ENCODE measurements around the gene BUD31.
"Not testable (repeated sequence)": the region's sequence is repeated elsewhere in the genome, so short reads cannot be mapped to it uniquely, and the experiment has no call there.

The BUD31 gene

GRCh38 chr7:99404977-99405320, 3.8 kb upstream of the BUD31 start:
- H3K9me3 Mint-ChIP-seq = no peaks in the 10 kb centered on the region
- no peaks in the 10 kb centered on the region for H3K27me3 Mint-ChIP-seq
- no peak overlapping the region for H3K4me3 Mint-ChIP-seq
- H3K4me1 Mint-ChIP-seq = peaks cover 52% of the 10 kb centered on the region
- no peak overlapping the region for H3K27ac Mint-ChIP-seq
- peaks cover 37% of the 10 kb centered on the region for H3K36me3 Mint-ChIP-seq
- ATAC-seq = no peak

GRCh38 chr7:99406557-99406956, 2.2 kb upstream of the BUD31 start:
- no peaks in the 10 kb centered on the region for H3K27me3 Mint-ChIP-seq
- H3K36me3 Mint-ChIP-seq = peaks cover 29% of the 10 kb centered on the region
- ATAC-seq = no peak
- H3K4me1 Mint-ChIP-seq = peaks cover 56% of the 10 kb centered on the region
- no peaks in the 10 kb centered on the region for H3K9me3 Mint-ChIP-seq
- peak overlapping the region; percentile 92 for H3K27ac Mint-ChIP-seq
- no peak overlapping the region for H3K4me3 Mint-ChIP-seq

GRCh38 chr7:99407872-99408378, 844 bp upstream of the BUD31 start:
- H3K4me1 Mint-ChIP-seq = peaks cover 54% of the 10 kb centered on the region

GRCh38 chr7:99409192-99409572, 413 bp downstream of the BUD31 start:
- Mint-ChIP-seq H3K27me3 (no peaks in the 10 kb centered on the region), H3K27ac (peak overlapping the region; percentile 92), H3K9me3 (no peaks in the 10 kb centered on the region), H3K4me3 (peak overlapping the region; percentile 99), H3K4me1 (peaks cover 41% of the 10 kb centered on the region), H3K36me3 (peaks cover 24% of the 10 kb centered on the region)
- ATAC-seq = peak; percentile 3

More at GRCh38 chr7:99407872-99408378, 844 bp upstream of the BUD31 start:
- Mint-ChIP-seq H3K9me3 (no peaks in the 10 kb centered on the region), H3K36me3 (peaks cover 32% of the 10 kb centered on the region), H3K27me3 (no peaks in the 10 kb centered on the region), H3K4me3 (peak overlapping the region; percentile 99), H3K27ac (peak overlapping the region; percentile 92)
- peak; percentile 9 for ATAC-seq

GRCh38 chr7:99409806-99410205, 1.0 kb downstream of the BUD31 start:
- H3K27ac Mint-ChIP-seq = peak overlapping the region; percentile 92
- ATAC-seq = no peak
- H3K4me3 Mint-ChIP-seq = peak overlapping the region; percentile 99
- H3K4me1 Mint-ChIP-seq = peaks cover 37% of the 10 kb centered on the region
- no peaks in the 10 kb centered on the region for H3K9me3 Mint-ChIP-seq
- H3K36me3 Mint-ChIP-seq = peaks cover 22% of the 10 kb centered on the region
- no peaks in the 10 kb centered on the region for H3K27me3 Mint-ChIP-seq

GRCh38 chr7:99410635-99411034, 1.9 kb downstream of the BUD31 start:
- Mint-ChIP-seq H3K4me3 (peak overlapping the region; percentile 99), H3K9me3 (no peaks in the 10 kb centered on the region), H3K36me3 (peaks cover 29% of the 10 kb centered on the region), H3K4me1 (peaks cover 43% of the 10 kb centered on the region), H3K27me3 (no peaks in the 10 kb centered on the region), H3K27ac (peak overlapping the region; percentile 92)
- ATAC-seq = no peak

GRCh38 chr7:99415513-99416127, 6.9 kb downstream of the BUD31 start:
- H3K9me3 Mint-ChIP-seq, H3K27ac Mint-ChIP-seq, H3K27me3 Mint-ChIP-seq, ATAC-seq, H3K4me3 Mint-ChIP-seq: not testable (repeated sequence)
- peaks cover 13% of the 10 kb centered on the region for H3K4me1 Mint-ChIP-seq
- H3K36me3 Mint-ChIP-seq = peaks cover 67% of the 10 kb centered on the region

- no peak overlapping the region for H3K4me3 Mint-ChIP-seq
- no peaks in the 10 kb centered on the region for H3K27me3 Mint-ChIP-seq
- peaks cover 60% of the 10 kb centered on the region for H3K36me3 Mint-ChIP-seq
- H3K4me1 Mint-ChIP-seq = peaks cover 9% of the 10 kb centered on the region
- H3K9me3 Mint-ChIP-seq = no peaks in the 10 kb centered on the region
- ATAC-seq = no peak
- H3K27ac Mint-ChIP-seq = no peak overlapping the region
Observed at GRCh38 chr7:99418260-99418659, 9.5 kb downstream of the BUD31 start.

GRCh38 chr7:99419323-99420021, 10.7 kb downstream of the BUD31 start:
- Mint-ChIP-seq H3K36me3 (peaks cover 68% of the 10 kb centered on the region), H3K9me3 (no peaks in the 10 kb centered on the region), H3K27me3 (no peaks in the 10 kb centered on the region), H3K4me3 (no peak overlapping the region), H3K27ac (no peak overlapping the region), H3K4me1 (peaks cover 9% of the 10 kb centered on the region)
- ATAC-seq = no peak

- Mint-ChIP-seq H3K27me3 (no peaks in the 10 kb centered on the region), H3K4me3 (no peak overlapping the region), H3K27ac (no peak overlapping the region), H3K4me1 (peaks cover 2% of the 10 kb centered on the region), H3K9me3 (no peaks in the 10 kb centered on the region), H3K36me3 (peaks cover 67% of the 10 kb centered on the region)
- ATAC-seq = no peak
Observed at GRCh38 chr7:99420213-99420612, 11.4 kb downstream of the BUD31 start.

GRCh38 chr7:99420986-99421385, 12.2 kb downstream of the BUD31 start:
- Mint-ChIP-seq H3K27ac (no peak overlapping the region), H3K27me3 (no peaks in the 10 kb centered on the region), H3K36me3 (peaks cover 69% of the 10 kb centered on the region), H3K4me1 (no peaks in the 10 kb centered on the region), H3K9me3 (no peaks in the 10 kb centered on the region), H3K4me3 (no peak overlapping the region)
- ATAC-seq = no peak

- Mint-ChIP-seq H3K4me1 (no peaks in the 10 kb centered on the region), H3K9me3 (no peaks in the 10 kb centered on the region), H3K27me3 (no peaks in the 10 kb centered on the region), H3K27ac (no peak overlapping the region), H3K4me3 (no peak overlapping the region), H3K36me3 (peaks cover 64% of the 10 kb centered on the region)
- ATAC-seq = no peak
Observed at GRCh38 chr7:99422186-99422585, 13.4 kb downstream of the BUD31 start.

- Mint-ChIP-seq H3K27ac (no peak overlapping the region), H3K4me3 (no peak overlapping the region), H3K4me1 (no peaks in the 10 kb centered on the region), H3K27me3 (no peaks in the 10 kb centered on the region), H3K36me3 (peaks cover 60% of the 10 kb centered on the region), H3K9me3 (no peaks in the 10 kb centered on the region)
- no peak for ATAC-seq
Observed at GRCh38 chr7:99422625-99423024, 13.9 kb downstream of the BUD31 start.

GRCh38 chr7:99424932-99425730, 16.4 kb downstream of the BUD31 start:
- Mint-ChIP-seq H3K4me3 (no peak overlapping the region), H3K4me1 (no peaks in the 10 kb centered on the region), H3K27ac (no peak overlapping the region), H3K9me3 (no peaks in the 10 kb centered on the region), H3K36me3 (peaks cover 49% of the 10 kb centered on the region), H3K27me3 (no peaks in the 10 kb centered on the region)
- ATAC-seq = no peak

GRCh38 chr7:99428972-99429566, 20.3 kb downstream of the BUD31 start:
- Mint-ChIP-seq H3K27ac (no peak overlapping the region), H3K27me3 (no peaks in the 10 kb centered on the region), H3K36me3 (peaks cover 47% of the 10 kb centered on the region), H3K9me3 (no peaks in the 10 kb centered on the region), H3K4me3 (no peak overlapping the region), H3K4me1 (no peaks in the 10 kb centered on the region)
- ATAC-seq = no peak
